ENCODE measurements around the gene FAM200C.

The FAM200C gene

DNA sequence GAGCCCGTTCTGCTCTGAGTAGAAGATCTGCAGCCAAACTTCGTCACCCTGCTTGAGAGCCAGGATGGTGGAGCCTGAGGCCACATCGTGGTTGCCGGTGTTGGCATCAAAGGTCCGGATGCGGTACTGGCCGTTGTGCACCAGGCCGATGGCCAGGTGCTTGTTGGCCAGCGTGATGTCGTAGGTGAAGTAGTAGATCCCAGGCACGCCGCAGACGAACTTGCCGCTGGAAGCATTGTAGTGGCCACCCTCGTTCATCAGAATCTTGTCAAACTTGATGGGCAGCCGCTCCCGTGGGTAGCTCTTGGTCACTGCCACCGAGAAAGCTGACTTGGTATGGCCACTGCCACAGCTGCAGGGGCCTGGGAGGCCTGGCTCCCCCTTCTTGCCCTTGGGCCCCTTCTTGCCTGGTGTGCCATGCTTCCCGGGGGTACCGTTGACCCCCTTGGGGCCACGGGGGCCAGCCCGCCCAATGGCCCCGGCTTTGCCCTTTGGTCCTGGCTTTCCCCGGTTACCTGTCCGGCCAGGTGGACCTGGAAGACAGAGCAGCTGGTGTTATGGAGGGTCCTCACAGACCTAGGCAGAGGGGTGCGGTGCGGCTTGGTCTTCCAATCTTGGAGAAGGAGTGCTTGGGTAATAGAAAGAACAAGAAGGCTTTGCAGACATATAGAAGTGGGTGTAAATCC, 50.5 kb downstream of the FAM200C start:
- no peak overlapping the region for H3K27ac ChIP-seq (ENCODE audit: low read length)

DNA sequence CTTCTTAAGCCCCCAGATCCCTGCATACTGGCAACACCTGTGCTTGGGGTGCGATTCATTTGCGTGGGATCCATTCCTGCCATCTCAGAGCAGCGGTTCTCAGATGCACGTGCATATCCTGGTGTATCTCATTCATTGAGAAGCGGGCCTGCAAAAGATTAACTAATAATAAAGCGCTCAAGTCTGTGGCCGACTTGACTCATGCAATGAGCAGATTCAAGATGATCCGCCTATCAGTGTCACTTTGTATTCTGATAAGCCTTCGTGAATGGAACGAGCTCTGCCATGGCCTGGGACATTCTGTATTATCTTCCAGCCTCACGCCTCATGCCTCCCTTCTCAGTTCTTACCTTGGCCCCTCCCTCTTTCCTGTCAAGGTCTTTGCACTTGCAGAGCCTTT, 51.8 kb downstream of the FAM200C start:
- no peak overlapping the region for H3K4me3 ChIP-seq (ENCODE audit: low read length)
- H3K27ac ChIP-seq (ENCODE audit: low read length): no peak overlapping the region
- H3K4me1 ChIP-seq (ENCODE audit: insufficient read depth, low read length): peaks cover 4% of the 10 kb centered on the region
- no peaks in the 10 kb centered on the region for H3K27me3 ChIP-seq (ENCODE audit: insufficient read depth, low read length)
- H3K36me3 ChIP-seq (ENCODE audit: insufficient read depth, low read depth, low read length): no peaks in the 10 kb centered on the region
- no peak overlapping the region for H3K9ac ChIP-seq (ENCODE audit: low read depth, low read length)
- H3K9me3 ChIP-seq (ENCODE audit: insufficient read depth, low read depth, low read length): no peaks in the 10 kb centered on the region

More for the DNA sequence above, 50.5 kb downstream of the FAM200C start:
- Histone ChIP-seq H3K4me1 (ENCODE audit: insufficient read depth, low read length) (peaks cover 4% of the 10 kb centered on the region), H3K36me3 (ENCODE audit: insufficient read depth, low read depth, low read length) (no peaks in the 10 kb centered on the region), H3K9me3 (ENCODE audit: insufficient read depth, low read depth, low read length) (no peaks in the 10 kb centered on the region), H3K4me3 (ENCODE audit: low read length) (no peak overlapping the region), H3K9ac (ENCODE audit: low read depth, low read length) (no peak overlapping the region), H3K27me3 (ENCODE audit: insufficient read depth, low read length) (no peaks in the 10 kb centered on the region)

DNA sequence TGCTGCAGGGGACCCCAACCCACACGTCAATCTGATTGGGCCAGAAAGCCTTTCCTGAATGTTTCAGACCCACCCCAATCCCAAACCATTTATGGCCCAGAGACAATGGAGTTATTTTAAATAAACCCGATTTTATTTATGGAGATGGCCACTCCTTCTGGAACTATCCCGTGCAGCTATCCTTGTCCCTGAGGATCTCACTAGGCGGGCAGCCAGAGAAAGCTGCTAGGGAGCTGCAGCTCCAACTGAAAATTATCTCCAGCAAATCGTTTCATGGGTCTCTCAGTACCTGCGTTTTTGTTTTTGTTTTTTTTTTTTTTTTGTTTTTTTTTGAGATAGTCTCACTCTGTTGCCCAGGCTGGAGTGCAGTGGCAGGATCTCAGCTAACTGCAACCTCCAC, 52.4 kb downstream of the FAM200C start:
- Histone ChIP-seq H3K9me3 (ENCODE audit: insufficient read depth, low read depth, low read length) (no peaks in the 10 kb centered on the region), H3K9ac (ENCODE audit: low read depth, low read length) (no peak overlapping the region), H3K4me1 (ENCODE audit: insufficient read depth, low read length) (peaks cover 4% of the 10 kb centered on the region), H3K27me3 (ENCODE audit: insufficient read depth, low read length) (no peaks in the 10 kb centered on the region), H3K27ac (ENCODE audit: low read length) (no peak overlapping the region), H3K4me3 (ENCODE audit: low read length) (no peak overlapping the region), H3K36me3 (ENCODE audit: insufficient read depth, low read depth, low read length) (no peaks in the 10 kb centered on the region)

Measured in iPS-20b (cell line).